Hepatocyte (in vitro differentiated cells): ENCODE measurements around the gene OR5H15. TPM values are rescaled to one million over a fixed set of nuclear protein-coding genes. Genes with fewer than 3 reads are reported as not detected.
"Not testable (repeated sequence)": the region's sequence is repeated elsewhere in the genome, so short reads cannot be mapped to it uniquely, and the experiment has no call there.

Experiments used
- DNase-seq: peaks from one replicate; pipeline ENCODE4 v3.0.0-alpha.2; 2016; ENCODE audit warnings: low spot score
- H2AFZ ChIP-seq: fragments of 200-600 bp; sonication (generic); 2 replicates; pipeline ENCODE4 v1.6.0; 2016; ENCODE audit warnings: antibody characterized with exemption, mild to moderate bottlenecking
- H3K27ac ChIP-seq: fragments of 200-600 bp; sonication (generic); 2 replicates; pipeline ENCODE4 v1.5.1; 2016; ENCODE audit warnings: mild to moderate bottlenecking
- H3K27me3 ChIP-seq: fragments of 200-600 bp; sonication (generic); 2 replicates; pipeline ENCODE4 v1.6.1; 2016
- H3K36me3 ChIP-seq: fragments of 200-600 bp; sonication (generic); replicated peaks from 2 replicates; pipeline ENCODE4 v1.5.1; 2016; ENCODE audit warnings: low read depth; ENCODE audit not compliant: insufficient read depth
- H3K4me1 ChIP-seq: fragments of 200-600 bp; sonication (generic); 2 replicates; pipeline ENCODE4 v1.5.1; 2016; ENCODE audit warnings: mild to moderate bottlenecking, moderate library complexity; ENCODE audit not compliant: insufficient read depth
- H3K4me2 ChIP-seq: fragments of 200-600 bp; sonication (generic); 2 replicates; pipeline ENCODE4 v1.6.0; 2016
- H3K4me3 ChIP-seq: fragments of 200-600 bp; sonication (generic); 2 replicates; pipeline ENCODE4 v1.5.1; 2016; ENCODE audit warnings: mild to moderate bottlenecking
- H3K79me2 ChIP-seq: fragments of 200-600 bp; sonication (generic); 2 replicates; pipeline ENCODE4 v1.6.0; 2017; ENCODE audit warnings: mild to moderate bottlenecking
- H3K9me2 ChIP-seq: fragments of 200-600 bp; sonication (generic); replicated peaks from 2 replicates; pipeline ENCODE4 v1.6.0; 2017; ENCODE audit warnings: mild to moderate bottlenecking; ENCODE audit not compliant: insufficient read depth
- H3K9me3 ChIP-seq: fragments of 200-600 bp; sonication (generic); 2 replicates; pipeline ENCODE4 v1.5.1; 2016; ENCODE audit warnings: low read depth, mild to moderate bottlenecking
- H4K20me1 ChIP-seq: fragments of 200-600 bp; sonication (generic); 2 replicates; pipeline ENCODE4 v1.6.0; 2016; ENCODE audit warnings: mild to moderate bottlenecking; ENCODE audit not compliant: insufficient read depth, poor library complexity, severe bottlenecking
- CTCF ChIP-seq: fragments of 200-600 bp; sonication (generic); IDR thresholded peaks from 2 replicates; pipeline ENCODE4 v1.5.1; 2016; ENCODE audit warnings: antibody characterized with exemption, mild to moderate bottlenecking; ENCODE audit not compliant: poor library complexity
- EZH2 ChIP-seq: fragments of 200-600 bp; sonication (generic); IDR thresholded peaks from 2 replicates; pipeline ENCODE4 v1.6.1; 2016; ENCODE audit warnings: antibody characterized with exemption, mild to moderate bottlenecking, borderline replicate concordance
- EZH2phosphoT487 ChIP-seq: fragments of 200-600 bp; sonication (generic); IDR thresholded peaks from one replicate; pipeline ENCODE4 v1.6.1; 2018; ENCODE audit warnings: antibody characterized with exemption, mild to moderate bottlenecking, low read depth, moderate library complexity; ENCODE audit not compliant: unreplicated experiment, severe bottlenecking
- WGBS: methylation state at CpG from one replicate; pipeline ENCODE4 v1.1.6; 2016; ENCODE audit warnings: low lambda C conversion rate; ENCODE audit errors: missing lambda C conversion rate; 5-methylcytosine and 5-hydroxymethylcytosine counted together
- polyA plus RNA-seq: library from polyadenylated mRNA; unstranded; fragments of >200 nt; fragmentation: Nextera tagmentation; extraction: Ambion mirVana; gene quantifications from 2 replicates; pipeline ENCODE4 v1.2.1, GENCODE V29; 2016
- total RNA-seq: library from RNA; depleted of rRNA; stranded (reverse); fragments of >200 nt; gene quantifications from 2 replicates; pipeline ENCODE4 v1.2.3, GENCODE V29; 2014

Gene OR5H15
- not detected in 2 replicates for total RNA-seq
- polyA plus RNA-seq, result not detected in 2 replicates

DNA sequence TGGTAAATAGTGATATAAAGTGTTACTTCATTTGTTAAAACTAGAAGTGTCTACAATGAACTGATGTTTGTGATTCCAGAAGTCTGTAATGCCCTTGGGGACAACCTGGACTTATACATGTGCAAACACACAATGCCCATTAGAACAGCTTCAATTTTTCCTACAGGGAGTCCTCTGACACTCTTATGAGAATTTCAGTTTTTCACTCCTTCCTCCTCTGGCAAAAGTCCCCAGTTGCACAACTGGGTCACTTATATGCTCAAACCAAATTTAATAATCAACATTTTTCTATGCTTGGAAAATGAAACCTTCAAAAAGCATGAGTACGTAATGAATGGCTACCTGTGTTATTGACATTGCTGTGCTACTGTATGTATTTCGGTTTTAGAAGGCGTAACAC is at the start of gene OR5H15:
Gene OR5H15, plus strand, starts transcription at position 301 of the 400 bp plus-strand sequence. CDS start 2,004 bp downstream, outside the sequence.
- no peak for DNase-seq
- no peaks in the 10 kb centered on the region for H3K27me3 ChIP-seq
- TF ChIP-seq CTCF (no peak), EZH2phosphoT487 (no peak), EZH2 (no peak)
- no peaks in the 10 kb centered on the region for H3K9me3 ChIP-seq
- no peaks in the 10 kb centered on the region for H3K79me2 ChIP-seq
- H3K36me3 ChIP-seq, result no peaks in the 10 kb centered on the region
- no peak within 1 kb of the TSS for H3K27ac ChIP-seq
- H3K4me3 ChIP-seq, result no peak within 1 kb of the TSS
- no peak within 1 kb of the TSS for H3K4me2 ChIP-seq
- 92% methylated on average over 3 of the region's 3 CpGs for WGBS
- no peak within 1 kb of the TSS for H2AFZ ChIP-seq
- no peaks in the 10 kb centered on the region for H3K4me1 ChIP-seq
- no peaks in the 10 kb centered on the region for H3K9me2 ChIP-seq
- H4K20me1 ChIP-seq, result no peaks in the 10 kb centered on the region

GRCh38 chr3:98130421-98130820 is 36.1 kb upstream of the OR5H15 start, which contains the start of gene OR5H1:
TSS of gene OR5H1 (plus strand) at chr3:98130721. CDS start at chr3:98132698, 1,977 bp downstream.
- no peaks in the 10 kb centered on the region for H3K36me3 ChIP-seq
- H3K4me2 ChIP-seq, result no peak within 1 kb of the TSS
- H4K20me1 ChIP-seq, result no peaks in the 10 kb centered on the region
- H3K27ac ChIP-seq, result no peak within 1 kb of the TSS
- no peaks in the 10 kb centered on the region for H3K4me1 ChIP-seq
- no peaks in the 10 kb centered on the region for H3K79me2 ChIP-seq
- H3K9me3 ChIP-seq, result no peaks in the 10 kb centered on the region
- no peak within 1 kb of the TSS for H3K4me3 ChIP-seq
- no peak for TF ChIP-seq EZH2
- TF ChIP-seq CTCF, result no peak
- no peak for TF ChIP-seq EZH2phosphoT487
- no peak within 1 kb of the TSS for H2AFZ ChIP-seq
- H3K9me2 ChIP-seq, result peaks cover 5% of the 10 kb centered on the region
- DNase-seq, result no peak
- no peaks in the 10 kb centered on the region for H3K27me3 ChIP-seq
- 90% methylated on average over 1 of the region's 1 CpG for whole genome bisulfite sequencing

GRCh38 chr3:98136631-98137030 is 29.9 kb upstream of the OR5H15 start:
- no peaks in the 10 kb centered on the region for H3K9me3 ChIP-seq
- no peaks in the 10 kb centered on the region for H3K79me2 ChIP-seq
- H3K27me3 ChIP-seq, result no peaks in the 10 kb centered on the region
- H3K27ac ChIP-seq, result no peak overlapping the region
- no peaks in the 10 kb centered on the region for H3K36me3 ChIP-seq
- H3K4me1 ChIP-seq, result no peaks in the 10 kb centered on the region
- no peak overlapping the region for H2AFZ ChIP-seq
- no peak for TF ChIP-seq CTCF
- TF ChIP-seq EZH2, result no peak
- TF ChIP-seq EZH2phosphoT487, result no peak
- 77% methylated on average over 3 of the region's 3 CpGs for WGBS
- no peak overlapping the region for H3K4me2 ChIP-seq
- H4K20me1 ChIP-seq, result no peaks in the 10 kb centered on the region
- no peaks in the 10 kb centered on the region for H3K9me2 ChIP-seq
- DNase-seq, result peak; percentile 5
- no peak overlapping the region for H3K4me3 ChIP-seq

GRCh38 chr3:98137826-98138557 is 28.5 kb upstream of the OR5H15 start:
- not testable (repeated sequence) for H3K4me3 ChIP-seq, H3K36me3 ChIP-seq, H3K4me2 ChIP-seq, H3K27ac ChIP-seq, H3K9me2 ChIP-seq, H3K4me1 ChIP-seq, H3K27me3 ChIP-seq, H4K20me1 ChIP-seq, H3K9me3 ChIP-seq, H3K79me2 ChIP-seq, H2AFZ ChIP-seq, DNase-seq
- 77% methylated on average over 23 of the region's 23 CpGs for WGBS
